B cell (primary cell): ENCODE data around the gene KRT77. TPM values are rescaled to one million over a fixed set of nuclear protein-coding genes. Genes with fewer than 3 reads are reported as not detected.

Experiments
- ATAC-seq: fragments of 200-7000 bp; cut with Tn5 transposase; one replicate; pipeline ENCODE4 v1.10.0; 2021; ENCODE audit warnings: low read depth, mild to moderate bottlenecking, moderate number of reproducible peaks, moderate library complexity
- CTCF ChIA-PET: fragments of 350-600 bp; sonication (Branson Sonifier 250); formaldehyde crosslinking; loops from one replicate; lab custom pipeline; 2021; ENCODE audit warnings: antibody characterized with exemption, inconsistent platforms; lab: Charles Lee
- POLR2A ChIA-PET: fragments of 350-600 bp; sonication (Branson Sonifier 250); formaldehyde crosslinking; loops from one replicate; lab custom pipeline; 2021; ENCODE audit warnings: antibody characterized with exemption; lab: Charles Lee
- DNase-seq: peaks from one replicate; pipeline ENCODE4 v3.0.0; 2013
- H2AFZ ChIP-seq: 2 replicates; pipeline ENCODE4 v1.6.1; 2012; ENCODE audit warnings: mild to moderate bottlenecking, low read depth, low read length; ENCODE audit not compliant: insufficient read depth, poor library complexity, severe bottlenecking
- H3K27ac ChIP-seq, 2 donors: 1 replicate in 1 of 2; 2 replicates in 1 of 2; pipeline ENCODE4 v1.5.1; 2012 to 2013; ENCODE audit warnings: low read length in 2 of 2, mild to moderate bottlenecking in 2 of 2, moderate library complexity in 1 of 2
- H3K27me3 ChIP-seq, 4 experiments: fragments of 200-600 bp in 1 of 4; sonication (generic) in 1 of 4; replicated peaks in 1 of 4; 1 replicate in 2 of 4; 2 replicates in 2 of 4; pipeline versions ENCODE4 v1.6.1 to v1.7.0; 2013 to 2016; ENCODE audit warnings: low read length in 3 of 4, mild to moderate bottlenecking in 2 of 4, mixed read lengths in 1 of 4, moderate library complexity in 1 of 4; ENCODE audit not compliant: insufficient read depth in 4 of 4, control insufficient read depth in 3 of 4; ENCODE audit errors: control extremely low read depth in 1 of 4
- H3K36me3 ChIP-seq, 2 experiments: replicated peaks in 1 of 2; 1 replicate in 1 of 2; 2 replicates in 1 of 2; pipeline versions ENCODE4 v1.6.1 to v1.7.1; 2013; ENCODE audit warnings: low read length in 1 of 2; ENCODE audit not compliant: insufficient read depth in 2 of 2, control insufficient read depth in 1 of 2; ENCODE audit errors: control extremely low read depth in 1 of 2, extremely low read depth in 1 of 2
- H3K4me1 ChIP-seq, 2 donors: fragments of 200-600 bp in 1 of 2; sonication (generic) in 1 of 2; 1 replicate in 1 of 2; 2 replicates in 1 of 2; pipeline versions ENCODE4 v1.5.1 to v1.6.1; 2013 to 2017; ENCODE audit warnings: low read length in 2 of 2; ENCODE audit not compliant: control insufficient read depth in 2 of 2, insufficient read depth in 2 of 2
- H3K4me2 ChIP-seq: replicated peaks from 2 replicates; pipeline ENCODE3; 2012; ENCODE audit warnings: mild to moderate bottlenecking, low read depth, low read length; ENCODE audit not compliant: poor library complexity, severe bottlenecking
- H3K4me3 ChIP-seq, 5 experiments: fragments of 200-600 bp in 1 of 5; sonication (generic) in 1 of 5; 1 replicate in 3 of 5; 2 replicates in 2 of 5; pipeline versions ENCODE4 v1.5.1 to v1.7.0; 2011 to 2016; ENCODE audit warnings: low read length in 4 of 5, mild to moderate bottlenecking in 4 of 5, low read depth in 2 of 5, control low read depth in 1 of 5, moderate library complexity in 1 of 5; ENCODE audit not compliant: insufficient read depth in 1 of 5; ENCODE audit errors: control extremely low read depth in 1 of 5, extremely low read depth in 1 of 5
- H3K79me2 ChIP-seq: fragments of 200-600 bp; sonication (generic); one replicate; pipeline ENCODE4 v1.6.0; 2016; ENCODE audit warnings: low read length; ENCODE audit not compliant: control insufficient read depth, insufficient read depth
- H3K9ac ChIP-seq: fragments of 200-600 bp; sonication (generic); 2 replicates; pipeline ENCODE4 v1.6.1; 2017; ENCODE audit warnings: mild to moderate bottlenecking, low read length, moderate library complexity
- H3K9me3 ChIP-seq, 3 donors: one replicate each; pipeline versions ENCODE4 v1.6.1 to v1.7.1; 2013; ENCODE audit warnings: low read length in 2 of 3; ENCODE audit not compliant: control insufficient read depth in 2 of 3, insufficient read depth in 1 of 3; ENCODE audit errors: control extremely low read depth in 1 of 3
- H4K20me1 ChIP-seq: 2 replicates; pipeline ENCODE4 v1.6.0; 2012; ENCODE audit warnings: mild to moderate bottlenecking, low read length; ENCODE audit not compliant: insufficient read depth, control insufficient read depth, poor library complexity, severe bottlenecking
- H3K27ac Mint-ChIP-seq: one replicate; pipeline ENCODE4 v1.8.0; 2021; ENCODE audit warnings: mixed read lengths
- H3K27me3 Mint-ChIP-seq: one replicate; pipeline ENCODE4 v1.8.0; 2021; ENCODE audit warnings: mixed read lengths
- H3K4me1 Mint-ChIP-seq: one replicate; pipeline ENCODE4 v1.8.0; 2021; ENCODE audit warnings: mixed read lengths
- H3K4me3 Mint-ChIP-seq: one replicate; pipeline ENCODE4 v1.8.0; 2021; ENCODE audit warnings: mixed read lengths
- H3K9me3 Mint-ChIP-seq: one replicate; pipeline ENCODE4 v1.8.0; 2022; ENCODE audit warnings: mixed read lengths; ENCODE audit not compliant: insufficient read depth
- CTCF ChIP-seq: fragments of 200-600 bp; IDR thresholded peaks from one replicate; pipeline ENCODE4 v1.8.0; 2022; ENCODE audit warnings: antibody characterized with exemption, mild to moderate bottlenecking
- EZH2 ChIP-seq: IDR thresholded peaks from 2 replicates; pipeline ENCODE4 v1.6.1; 2012; ENCODE audit warnings: borderline replicate concordance, low read depth, mild to moderate bottlenecking, moderate library complexity, low read length; ENCODE audit not compliant: insufficient read depth, poor library complexity, severe bottlenecking
- WGBS: methylation state at CpG from one replicate; pipeline ENCODE4 v1.1.5; 2013; ENCODE audit warnings: missing lambda C conversion rate; ENCODE audit not compliant: insufficient coverage; 5-methylcytosine and 5-hydroxymethylcytosine counted together
- intact Hi-C: fragments of 100-400 bp; cut with micrococcal nuclease; formaldehyde crosslinking; loops from one replicate; pipeline ENCODE4 v1.10.0; 2022
- polyA plus RNA-seq: library from polyadenylated mRNA; depleted of rRNA; stranded (reverse); fragments of >200 nt; gene quantifications from 2 replicates; pipeline ENCODE4 v1.2.3, GENCODE V29; 2012
- total RNA-seq, 2 donors: library from RNA; stranded (reverse); fragments of 120-200 nt in 1 of 2; gene quantifications; 1 replicate in 1 of 2; 2 replicates in 1 of 2; pipeline versions ENCODE4 v1.2.3 to v1.2.4, GENCODE V29; 2013 to 2022

Gene KRT77
- total and polyA plus RNA-seq, 2 donors (not counting 1 experiment from before 2014, with no cell fraction given): not detected

- peaks cover 31% of the 10 kb centered on the region for H3K27me3 Mint-ChIP-seq
- no peak overlapping the region for H3K27ac Mint-ChIP-seq
- Histone ChIP-seq H2AFZ (no peak overlapping the region), H3K9ac (no peak overlapping the region), H3K79me2 (no peaks in the 10 kb centered on the region), H3K36me3 (no peaks in the 10 kb centered on the region), H4K20me1 (no peaks in the 10 kb centered on the region), H3K4me1 (no peaks in the 10 kb centered on the region), H3K27me3 (peaks cover 0 to 10% (median 0%) of the 10 kb centered on the region in 4 experiments), H3K27ac (no peak overlapping the region), H3K4me3 (no peak overlapping the region), H3K9me3 (peaks cover 0 to 10% (median 0%) of the 10 kb centered on the region in 3 donors), H3K4me2 (no peak overlapping the region)
- POLR2A ChIA-PET: no interaction called here
- DNase-seq (no peak), ATAC-seq (no peak)
- no peak for TF ChIP-seq CTCF
- TF ChIP-seq EZH2: no peak
- no peaks in the 10 kb centered on the region for H3K9me3 Mint-ChIP-seq
- H3K4me3 Mint-ChIP-seq: no peak overlapping the region
- no peaks in the 10 kb centered on the region for H3K4me1 Mint-ChIP-seq
- 69% methylated on average over 2 of the region's 5 CpGs for WGBS
- CTCF ChIA-PET: no interaction called here
- intact Hi-C loops: no loop called here
These were observed 42.2 kb upstream of the KRT77 start for GRCh38 chr12:52745554-52745953.

GRCh38 chr12:52744493-52745156 is 41.3 kb upstream of the KRT77 start:
- Mint-ChIP-seq H3K4me1 (no peaks in the 10 kb centered on the region), H3K27ac (no peak overlapping the region), H3K27me3 (peaks cover 41% of the 10 kb centered on the region), H3K4me3 (no peak overlapping the region), H3K9me3 (no peaks in the 10 kb centered on the region)
- Histone ChIP-seq H3K9me3 (peaks cover 0 to 10% (median 0%) of the 10 kb centered on the region in 3 donors), H3K36me3 (no peaks in the 10 kb centered on the region), H3K79me2 (no peaks in the 10 kb centered on the region), H3K4me1 (no peaks in the 10 kb centered on the region), H3K27me3 (peaks cover 0 to 10% (median 0%) of the 10 kb centered on the region in 4 experiments), H3K4me3 (no peak overlapping the region), H4K20me1 (no peaks in the 10 kb centered on the region), H3K4me2 (no peak overlapping the region), H3K27ac (no peak overlapping the region), H3K9ac (no peak overlapping the region), H2AFZ (no peak overlapping the region)
- no CpG with 5 or more reads among the region's 1 CpG for WGBS
- DNase-seq (no peak), ATAC-seq (no peak)
- intact Hi-C loops: no loop called here
- ChIA-PET POLR2A (no interaction called here), CTCF (interaction anchor here (0.6 kb wide), 1 partner anchor 128 kb away, joined by 3 read pairs; no protein-coding TSS in a partner anchor)
- TF ChIP-seq EZH2: no peak
- TF ChIP-seq CTCF: no peak
